ENCODE results near the gene PLCB4. TPM values are rescaled to one million over a fixed set of nuclear protein-coding genes. Genes with fewer than 3 reads are reported as not detected.

Gene PLCB4
- total and polyA plus RNA-seq, 2 experiments from 2014 or later = 6.5 to 16.1 TPM

- TF ChIP-seq ZNF331 (CRISPR knock-in tag; IDR thresholded peaks at IDR 0.05; ENCODE audit: low read depth) = no peak
- no peak for TF ChIP-seq CTCF (conservative IDR thresholded peaks at IDR 0.05; ENCODE audit: low read depth in 2 of 2)
- TF ChIP-seq STAT1 (IDR thresholded peaks at IDR 0.05; ENCODE audit: unreplicated experiment) = no peak
- TF ChIP-seq POLR2AphosphoS5 (IDR thresholded peaks at IDR 0.05; ENCODE audit: low read depth) = no peak
- TF ChIP-seq NANOG (IDR thresholded peaks at IDR 0.05; ENCODE audit: borderline replicate concordance) = no peak
- TF ChIP-seq EZH2phosphoT487 (IDR thresholded peaks at IDR 0.05; ENCODE audit: unreplicated experiment) = no peak
- TF ChIP-seq CREB1 (CRISPR knock-in tag; IDR thresholded peaks at IDR 0.05; ENCODE audit: low read depth) = no peak
- TF ChIP-seq EZH2 (IDR thresholded peaks at IDR 0.05; ENCODE audit: low read depth, unreplicated experiment) = no peak
- no peak for TF ChIP-seq ETS1 (IDR thresholded peaks at IDR 0.05)
Measured at GRCh38 chr20:9227896-9228615, 159.2 kb downstream of the PLCB4 start (continued).

- Mint-ChIP-seq H3K27ac (no peak overlapping the region), H3K27me3 (ENCODE audit: insufficient read depth, low read depth, poor library complexity) (peaks cover 2% of the 10 kb centered on the region), H3K9me3 (no peaks in the 10 kb centered on the region), H3K36me3 (ENCODE audit: low read depth) (no peaks in the 10 kb centered on the region), H3K4me1 (peaks cover 15% of the 10 kb centered on the region; the same call in 2 of the 3 replicates), H3K4me3 (no peak overlapping the region)
- DNase-seq (ENCODE audit: low spot score) (no peak), ATAC-seq (no peak)
- Histone ChIP-seq H3K4me3 (no peak overlapping the region), H3K27me3 (ENCODE audit: insufficient read depth) (no peaks in the 10 kb centered on the region), H3K79me2 (replicated peaks; ENCODE audit: insufficient read depth) (no peaks in the 10 kb centered on the region), H3K27ac (ENCODE audit: low read depth) (no peak overlapping the region), H3K4me1 (ENCODE audit: insufficient read depth) (no peaks in the 10 kb centered on the region; the same call in 1 of the 2 replicates), H2AFZ (no peak overlapping the region), H4K20me1 (replicated peaks; ENCODE audit: insufficient read depth) (no peaks in the 10 kb centered on the region), H3F3A (replicated peaks; ENCODE audit: low read depth) (no peaks in the 10 kb centered on the region), H3K36me3 (ENCODE audit: insufficient read depth) (no peaks in the 10 kb centered on the region), H3K4me2 (no peak overlapping the region), H3K9me2 (ENCODE audit: insufficient read depth) (peaks cover 5% of the 10 kb centered on the region; the same call in 1 of the 2 replicates)
- no peak for TF ChIP-seq EZH2phosphoT487 (IDR thresholded peaks at IDR 0.05; ENCODE audit: unreplicated experiment)
- TF ChIP-seq NANOG (IDR thresholded peaks at IDR 0.05; ENCODE audit: borderline replicate concordance) = no peak
- TF ChIP-seq, protein P1, sequence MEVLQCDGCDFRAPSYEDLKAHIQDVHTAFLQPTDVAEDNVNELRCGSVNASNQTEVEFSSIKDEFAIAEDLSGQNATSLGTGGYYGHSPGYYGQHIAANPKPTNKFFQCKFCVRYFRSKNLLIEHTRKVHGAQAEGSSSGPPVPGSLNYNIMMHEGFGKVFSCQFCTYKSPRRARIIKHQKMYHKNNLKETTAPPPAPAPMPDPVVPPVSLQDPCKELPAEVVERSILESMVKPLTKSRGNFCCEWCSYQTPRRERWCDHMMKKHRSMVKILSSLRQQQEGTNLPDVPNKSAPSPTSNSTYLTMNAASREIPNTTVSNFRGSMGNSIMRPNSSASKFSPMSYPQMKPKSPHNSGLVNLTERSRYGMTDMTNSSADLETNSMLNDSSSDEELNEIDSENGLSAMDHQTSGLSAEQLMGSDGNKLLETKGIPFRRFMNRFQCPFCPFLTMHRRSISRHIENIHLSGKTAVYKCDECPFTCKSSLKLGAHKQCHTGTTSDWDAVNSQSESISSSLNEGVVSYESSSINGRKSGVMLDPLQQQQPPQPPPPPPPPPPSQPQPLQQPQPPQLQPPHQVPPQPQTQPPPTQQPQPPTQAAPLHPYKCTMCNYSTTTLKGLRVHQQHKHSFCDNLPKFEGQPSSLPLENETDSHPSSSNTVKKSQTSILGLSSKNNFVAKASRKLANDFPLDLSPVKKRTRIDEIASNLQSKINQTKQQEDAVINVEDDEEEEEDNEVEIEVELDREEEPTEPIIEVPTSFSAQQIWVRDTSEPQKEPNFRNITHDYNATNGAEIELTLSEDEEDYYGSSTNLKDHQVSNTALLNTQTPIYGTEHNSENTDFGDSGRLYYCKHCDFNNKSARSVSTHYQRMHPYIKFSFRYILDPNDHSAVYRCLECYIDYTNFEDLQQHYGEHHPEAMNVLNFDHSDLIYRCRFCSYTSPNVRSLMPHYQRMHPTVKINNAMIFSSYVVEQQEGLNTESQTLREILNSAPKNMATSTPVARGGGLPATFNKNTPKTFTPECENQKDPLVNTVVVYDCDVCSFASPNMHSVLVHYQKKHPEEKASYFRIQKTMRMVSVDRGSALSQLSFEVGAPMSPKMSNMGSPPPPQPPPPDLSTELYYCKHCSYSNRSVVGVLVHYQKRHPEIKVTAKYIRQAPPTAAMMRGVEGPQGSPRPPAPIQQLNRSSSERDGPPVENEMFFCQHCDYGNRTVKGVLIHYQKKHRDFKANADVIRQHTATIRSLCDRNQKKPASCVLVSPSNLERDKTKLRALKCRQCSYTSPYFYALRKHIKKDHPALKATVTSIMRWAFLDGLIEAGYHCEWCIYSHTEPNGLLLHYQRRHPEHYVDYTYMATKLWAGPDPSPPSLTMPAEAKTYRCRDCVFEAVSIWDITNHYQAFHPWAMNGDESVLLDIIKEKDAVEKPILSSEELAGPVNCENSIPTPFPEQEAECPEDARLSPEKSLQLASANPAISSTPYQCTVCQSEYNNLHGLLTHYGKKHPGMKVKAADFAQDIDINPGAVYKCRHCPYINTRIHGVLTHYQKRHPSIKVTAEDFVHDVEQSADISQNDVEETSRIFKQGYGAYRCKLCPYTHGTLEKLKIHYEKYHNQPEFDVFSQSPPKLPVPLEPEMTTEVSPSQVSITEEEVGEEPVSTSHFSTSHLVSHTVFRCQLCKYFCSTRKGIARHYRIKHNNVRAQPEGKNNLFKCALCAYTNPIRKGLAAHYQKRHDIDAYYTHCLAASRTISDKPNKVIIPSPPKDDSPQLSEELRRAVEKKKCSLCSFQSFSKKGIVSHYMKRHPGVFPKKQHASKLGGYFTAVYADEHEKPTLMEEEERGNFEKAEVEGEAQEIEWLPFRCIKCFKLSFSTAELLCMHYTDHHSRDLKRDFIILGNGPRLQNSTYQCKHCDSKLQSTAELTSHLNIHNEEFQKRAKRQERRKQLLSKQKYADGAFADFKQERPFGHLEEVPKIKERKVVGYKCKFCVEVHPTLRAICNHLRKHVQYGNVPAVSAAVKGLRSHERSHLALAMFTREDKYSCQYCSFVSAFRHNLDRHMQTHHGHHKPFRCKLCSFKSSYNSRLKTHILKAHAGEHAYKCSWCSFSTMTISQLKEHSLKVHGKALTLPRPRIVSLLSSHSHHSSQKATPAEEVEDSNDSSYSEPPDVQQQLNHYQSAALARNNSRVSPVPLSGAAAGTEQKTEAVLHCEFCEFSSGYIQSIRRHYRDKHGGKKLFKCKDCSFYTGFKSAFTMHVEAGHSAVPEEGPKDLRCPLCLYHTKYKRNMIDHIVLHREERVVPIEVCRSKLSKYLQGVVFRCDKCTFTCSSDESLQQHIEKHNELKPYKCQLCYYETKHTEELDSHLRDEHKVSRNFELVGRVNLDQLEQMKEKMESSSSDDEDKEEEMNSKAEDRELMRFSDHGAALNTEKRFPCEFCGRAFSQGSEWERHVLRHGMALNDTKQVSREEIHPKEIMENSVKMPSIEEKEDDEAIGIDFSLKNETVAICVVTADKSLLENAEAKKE (CRISPR knock-in tag; IDR thresholded peaks at IDR 0.05) = no peak
- no peak for TF ChIP-seq POLR2AphosphoS5 (IDR thresholded peaks at IDR 0.05; ENCODE audit: low read depth)
- TF ChIP-seq CTCF (conservative IDR thresholded peaks at IDR 0.05; ENCODE audit: low read depth in 2 of 2) = no peak
Measured at GRCh38 chr20:9228774-9229450, 160.0 kb downstream of the PLCB4 start.

Data from GM23338 (cell line).